Activated naive CD8-positive, alpha-beta T cell treated with anti-CD3 and anti-CD28 coated beads, Interleukin-2, amount 50 U/mL, for 16 hours (primary cell): ENCODE results near the gene TLE3.

Source experiments
- DNase-seq: peaks from one replicate; pipeline ENCODE4 v3.0.0-alpha.2; 2020; ENCODE audit warnings: low read depth, low spot score

TLE3 gene

DNA sequence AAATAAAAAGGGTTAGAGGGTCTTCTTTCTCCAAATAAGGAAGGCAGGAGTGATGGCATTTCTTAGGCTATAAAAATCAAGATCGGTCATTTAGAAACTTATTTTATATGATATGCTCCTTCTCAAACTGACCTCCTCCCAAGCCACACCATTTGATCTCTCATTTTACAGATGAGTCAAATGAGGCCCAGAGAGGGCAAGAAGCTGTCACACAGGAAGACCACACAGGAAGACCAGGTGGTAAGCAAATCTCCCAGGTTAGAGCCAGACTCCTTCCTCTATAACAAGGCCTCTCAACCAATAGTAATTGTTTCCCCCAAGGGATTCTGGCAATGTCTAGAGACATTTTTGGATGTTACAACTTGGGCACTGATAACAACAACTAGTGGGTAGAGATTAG lies 13.8 kb downstream of the TLE3 start:
- DNase-seq, result no peak

DNA sequence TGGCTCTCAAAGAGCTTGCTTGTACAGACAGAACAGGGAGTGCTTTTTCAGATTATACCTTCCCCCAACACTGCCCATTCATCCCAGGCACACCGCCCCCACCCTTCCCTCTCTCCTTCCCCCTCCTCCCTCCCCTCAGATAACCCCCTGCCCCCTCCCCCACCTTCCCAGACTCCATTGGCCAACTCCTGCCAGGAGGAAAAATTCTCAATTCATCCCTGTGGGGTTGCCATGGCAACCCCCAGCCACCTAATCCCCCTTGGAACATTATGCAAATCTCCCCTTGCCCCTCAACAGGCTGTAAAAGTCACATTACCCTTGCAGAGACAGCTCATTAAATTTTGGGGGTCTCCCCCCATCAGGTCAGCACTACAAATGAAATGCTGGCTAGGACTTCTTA lies 14.3 kb downstream of the TLE3 start:
- DNase-seq, result no peak

DNA sequence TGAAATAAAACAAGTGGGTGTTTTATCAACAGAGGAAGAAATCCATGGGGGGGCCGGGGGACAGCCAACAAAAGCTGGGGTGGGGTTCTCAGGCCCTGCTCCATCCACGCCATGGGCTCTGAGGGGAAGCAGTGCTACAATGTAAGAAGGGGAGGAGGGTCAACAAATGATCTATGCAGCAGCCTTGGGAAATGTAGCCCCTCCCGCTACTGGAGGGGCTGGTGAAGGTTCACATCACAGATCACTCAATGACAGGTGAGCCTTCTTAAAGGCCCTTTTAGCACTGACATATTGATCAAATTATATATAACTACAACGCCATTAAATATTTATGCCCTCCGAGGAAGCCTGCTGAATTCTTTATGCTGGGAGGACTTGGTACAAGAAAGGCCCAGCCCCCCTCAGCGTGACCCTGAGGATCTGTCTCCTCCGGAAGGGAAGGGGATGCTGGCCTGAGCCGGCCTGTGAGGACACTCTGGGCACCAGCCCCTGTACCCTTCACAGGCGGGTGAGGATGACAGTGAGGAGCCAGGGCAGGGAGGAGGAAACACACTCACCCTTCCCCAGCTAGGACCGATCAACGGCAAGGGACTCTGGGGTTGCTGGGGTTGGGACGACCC lies 15.3 kb downstream of the TLE3 start:
- DNase-seq, result no peak

DNA sequence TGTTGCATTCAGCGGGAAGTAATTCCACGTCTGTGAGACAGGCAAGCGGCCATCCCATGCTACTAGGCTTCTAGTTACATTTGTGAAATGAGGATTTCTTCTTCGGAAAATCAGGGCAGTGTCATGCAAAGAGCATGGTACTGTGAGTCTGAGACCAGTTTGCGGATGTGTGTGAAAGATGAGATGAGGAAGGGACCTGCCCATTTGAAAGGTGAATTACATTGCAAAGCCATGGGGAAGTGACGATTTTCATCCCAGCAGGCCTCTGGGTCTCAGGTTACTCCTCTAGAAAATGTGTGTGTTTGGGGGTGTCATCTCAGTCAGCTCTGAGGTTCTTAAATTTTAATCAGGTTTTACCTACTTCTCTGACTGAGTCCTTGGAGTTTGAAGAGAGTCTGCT lies 16.1 kb downstream of the TLE3 start:
- DNase-seq, result no peak

DNA sequence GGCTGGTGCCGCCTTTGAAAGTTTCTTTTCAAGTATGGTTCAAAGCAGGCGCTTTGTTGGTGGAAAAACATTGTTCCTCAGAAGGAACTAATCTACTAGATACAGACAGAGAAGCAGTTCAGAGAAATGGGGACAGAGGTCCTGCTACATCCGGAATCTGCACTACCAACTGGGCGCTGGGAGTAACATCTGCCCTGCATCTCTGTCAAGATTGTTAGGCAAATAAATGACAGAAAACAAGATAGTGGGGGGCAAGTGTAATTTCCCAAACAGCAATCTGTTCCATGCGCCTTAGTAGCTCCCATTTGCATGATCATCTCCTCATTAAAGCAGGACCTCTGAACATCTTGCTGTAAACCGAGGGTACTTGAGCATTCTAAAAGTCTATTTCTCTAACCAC lies 17.4 kb downstream of the TLE3 start:
- DNase-seq, result no peak

DNA sequence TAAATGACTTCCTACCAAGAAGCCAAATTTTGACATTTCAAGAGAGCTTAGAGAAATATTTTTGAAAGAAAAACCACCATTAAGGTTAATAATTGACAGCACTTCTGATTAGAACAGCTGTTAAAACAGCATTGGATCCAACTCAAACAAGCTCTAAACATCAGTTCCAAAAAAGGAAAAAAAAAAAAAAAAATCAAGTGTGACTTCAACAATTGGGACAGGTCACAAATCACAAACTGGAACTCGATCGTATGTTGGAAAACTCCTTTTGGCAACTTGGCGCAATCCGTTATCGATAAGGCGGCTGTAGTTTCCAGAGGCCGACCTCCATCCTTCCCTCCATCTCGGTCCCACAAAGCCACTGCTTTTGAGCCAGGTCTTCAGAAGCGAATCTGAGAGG lies 17.8 kb downstream of the TLE3 start:
- DNase-seq, result no peak

DNA sequence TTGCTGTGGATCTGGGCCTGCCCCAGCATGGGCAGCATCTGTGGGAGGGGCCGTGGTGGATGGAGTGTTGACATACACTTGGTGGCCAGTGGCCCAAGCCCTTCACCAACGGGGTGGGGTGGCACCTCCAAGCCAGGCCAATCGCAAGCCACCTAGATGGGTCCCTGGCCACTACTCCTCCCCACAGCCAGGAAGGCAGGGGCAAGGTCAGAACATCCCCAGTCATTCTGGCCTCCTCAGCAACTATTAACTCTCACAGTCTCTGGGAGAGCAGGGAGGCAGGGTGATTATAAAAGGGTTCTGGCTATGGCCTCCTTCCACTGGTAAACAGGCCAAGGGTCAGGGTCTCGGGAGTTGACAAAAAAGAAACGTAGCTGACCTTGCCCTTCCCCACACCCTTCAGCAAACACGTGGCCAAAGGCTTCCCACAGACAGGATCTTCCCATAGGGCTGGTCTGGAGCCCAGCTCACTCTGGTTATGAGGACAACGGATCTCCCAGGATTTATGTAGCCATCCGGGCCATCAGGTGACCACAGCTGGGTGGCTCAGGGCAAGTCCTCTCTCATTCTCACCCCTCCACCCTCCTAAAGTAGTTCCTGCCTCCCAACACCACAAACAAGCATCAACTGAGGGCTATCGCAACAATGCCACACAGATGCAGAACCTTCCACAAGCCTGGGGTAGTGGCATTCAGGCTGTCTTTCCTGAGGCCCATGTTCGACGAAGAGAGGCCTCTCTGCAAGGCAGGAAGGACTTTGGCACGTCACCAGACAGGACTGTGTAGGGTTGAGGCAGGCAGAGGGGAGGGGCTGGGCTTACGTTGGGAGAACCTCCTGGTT lies 18.9 kb downstream of the TLE3 start:
- no peak for DNase-seq

DNA sequence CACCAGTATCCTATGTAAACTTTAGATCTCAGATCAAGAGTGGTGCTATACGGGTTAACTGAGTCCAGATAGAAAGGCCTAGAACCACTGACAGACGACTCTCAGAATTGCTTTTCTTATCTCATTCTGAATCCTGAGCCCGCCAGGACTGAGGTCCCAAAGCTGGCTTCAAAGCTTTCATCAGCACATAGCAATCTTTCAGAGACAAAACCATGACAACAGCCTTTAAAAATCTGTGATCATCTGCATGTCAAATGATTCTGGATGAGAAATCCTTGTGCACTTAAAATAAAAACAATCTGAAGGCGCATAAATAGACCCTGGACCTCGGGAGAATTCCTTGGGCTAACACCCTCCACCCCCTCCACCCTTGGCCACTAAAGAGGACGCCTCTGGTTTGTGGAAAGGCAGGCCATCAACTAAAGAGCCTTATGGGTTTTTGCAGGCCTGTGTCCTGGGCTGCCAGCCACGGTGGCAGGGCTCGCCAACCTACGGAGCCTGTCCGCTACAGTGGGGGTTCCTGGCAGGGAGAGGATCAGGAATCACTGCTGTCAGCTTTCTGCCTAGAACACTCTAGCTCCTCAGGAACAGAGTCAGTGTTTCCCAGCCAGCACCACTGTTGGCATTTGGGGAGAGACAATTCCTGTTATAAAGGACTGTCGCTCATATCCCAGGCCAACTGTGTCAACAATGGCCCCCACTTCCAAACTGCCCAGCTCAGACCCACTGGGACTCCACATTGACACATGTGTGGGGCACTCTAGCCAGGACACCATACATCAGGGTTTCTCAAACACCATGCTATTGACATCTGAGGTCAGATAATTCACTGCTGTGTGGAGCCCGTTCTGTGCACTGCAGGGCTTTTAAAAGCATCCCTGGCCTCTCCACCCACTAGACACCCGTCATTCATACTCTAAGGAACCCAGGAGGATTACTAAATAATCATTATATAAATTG lies 20.2 kb downstream of the TLE3 start:
- no peak for DNase-seq

DNA sequence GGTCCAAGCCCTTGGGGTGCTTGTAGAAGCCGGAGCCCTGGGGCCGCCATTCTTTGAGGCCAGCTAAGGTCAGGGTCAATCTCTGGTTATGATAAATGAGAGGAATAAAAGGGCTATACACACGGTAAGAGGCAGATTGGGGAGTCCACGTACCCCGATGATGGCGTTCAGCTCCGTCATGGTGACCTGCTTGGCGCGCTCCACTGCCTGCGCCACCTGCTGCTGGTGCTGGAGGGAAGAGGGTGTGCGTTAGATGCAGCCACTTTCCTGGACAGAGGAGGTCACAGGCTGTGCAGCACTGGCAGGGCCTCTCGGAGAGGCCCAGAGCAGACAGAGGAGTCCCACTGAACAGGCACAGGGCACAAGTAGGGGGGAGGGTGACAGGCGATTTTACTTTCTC lies 23.3 kb downstream of the TLE3 start:
- DNase-seq, result no peak

DNA sequence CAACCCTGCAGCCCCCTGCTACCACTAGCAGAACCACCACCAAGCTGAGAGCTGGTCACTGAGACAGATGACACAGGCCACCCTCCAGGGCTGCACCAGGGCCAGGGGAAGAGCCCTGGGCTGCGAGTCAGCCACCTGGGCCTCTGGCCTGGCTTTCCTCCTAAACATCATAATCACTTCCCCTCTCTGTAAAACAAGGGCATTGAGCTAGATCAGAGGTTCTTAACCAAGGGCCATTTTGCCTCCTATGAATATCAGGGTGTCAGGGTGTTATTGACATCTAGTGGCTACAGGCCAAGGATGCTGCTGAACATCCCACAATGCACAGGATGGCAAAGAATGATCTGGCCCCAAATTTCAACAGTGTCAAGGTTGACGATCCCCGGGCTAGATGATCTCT lies 25.2 kb downstream of the TLE3 start:
- no peak for DNase-seq

DNA sequence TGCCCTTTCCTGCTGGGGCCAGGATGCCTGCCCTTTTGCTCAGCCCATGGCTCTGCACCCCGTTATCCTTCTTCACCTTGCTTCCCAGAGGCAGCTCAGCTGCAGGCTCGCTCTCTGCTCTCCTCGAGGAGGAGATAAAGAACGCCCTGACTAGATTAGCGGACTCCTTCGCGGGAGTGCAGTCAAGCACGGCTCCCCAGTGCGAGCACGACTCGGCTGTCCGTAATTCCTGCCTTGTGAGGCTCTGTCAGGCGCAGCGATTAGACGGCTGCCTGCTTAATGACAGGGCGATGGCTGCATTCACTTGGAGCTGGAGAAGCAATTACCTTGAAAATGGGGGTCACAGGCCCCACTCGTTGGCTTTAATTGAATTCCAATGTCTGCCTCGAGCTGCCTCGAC lies 25.9 kb downstream of the TLE3 start:
- DNase-seq, result no peak

DNA sequence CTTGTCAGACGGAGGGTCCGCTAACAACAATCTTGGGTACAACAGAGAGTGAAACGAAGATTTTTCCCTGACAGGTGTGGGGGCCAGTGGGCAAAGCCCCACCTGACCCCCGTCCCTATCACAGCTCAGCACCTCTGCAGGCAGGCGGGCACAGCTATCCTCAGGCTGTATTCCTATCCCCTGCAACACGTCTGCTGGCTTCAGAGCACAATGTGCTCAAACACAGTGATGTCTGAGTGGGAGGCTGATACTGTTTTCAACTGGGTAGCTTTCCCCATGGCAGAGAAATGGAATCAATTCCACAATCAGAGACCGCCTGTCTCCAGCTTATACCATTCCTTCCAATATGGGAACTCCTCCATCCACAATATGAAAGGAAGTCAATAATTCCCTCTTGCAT lies 28.0 kb downstream of the TLE3 start:
- DNase-seq, result no peak

DNA sequence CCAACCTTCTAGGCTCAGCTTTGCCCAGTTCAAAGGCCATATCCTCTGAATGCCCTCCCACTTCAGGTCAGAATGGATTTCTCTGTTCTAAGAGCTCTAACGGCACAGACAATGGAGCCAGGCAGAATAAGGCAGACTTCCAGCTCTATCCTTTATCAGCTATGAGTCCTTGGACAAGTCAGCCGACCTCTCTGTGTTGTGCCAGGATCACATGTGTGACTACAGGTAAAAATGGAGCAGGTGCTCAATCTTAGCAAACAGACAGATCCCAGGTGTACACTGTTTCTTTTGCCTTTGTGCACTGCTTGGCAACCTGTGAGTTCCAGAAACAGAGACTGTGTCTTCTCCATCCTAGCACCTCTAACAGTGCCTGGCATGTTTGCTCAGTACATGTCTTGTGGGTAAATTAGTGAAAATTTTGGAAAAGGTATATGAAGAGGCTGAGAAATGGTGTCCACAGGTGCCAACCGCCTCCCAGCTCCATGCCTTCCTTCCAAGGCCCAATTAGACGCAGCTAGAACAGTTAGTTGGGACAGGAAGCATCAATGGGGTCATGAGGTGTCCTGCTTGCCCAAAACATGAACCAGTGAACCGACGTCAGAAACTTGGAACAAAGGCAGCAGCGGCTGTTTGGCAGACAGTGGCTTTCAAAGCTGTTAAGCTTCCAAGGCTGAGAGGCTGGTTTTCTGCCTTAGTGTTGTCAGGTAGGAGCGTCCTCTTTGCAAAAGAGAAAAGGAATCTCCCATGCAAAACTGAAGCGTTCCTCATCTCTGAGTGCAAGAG lies 28.7 kb downstream of the TLE3 start:
- no peak for DNase-seq

DNA sequence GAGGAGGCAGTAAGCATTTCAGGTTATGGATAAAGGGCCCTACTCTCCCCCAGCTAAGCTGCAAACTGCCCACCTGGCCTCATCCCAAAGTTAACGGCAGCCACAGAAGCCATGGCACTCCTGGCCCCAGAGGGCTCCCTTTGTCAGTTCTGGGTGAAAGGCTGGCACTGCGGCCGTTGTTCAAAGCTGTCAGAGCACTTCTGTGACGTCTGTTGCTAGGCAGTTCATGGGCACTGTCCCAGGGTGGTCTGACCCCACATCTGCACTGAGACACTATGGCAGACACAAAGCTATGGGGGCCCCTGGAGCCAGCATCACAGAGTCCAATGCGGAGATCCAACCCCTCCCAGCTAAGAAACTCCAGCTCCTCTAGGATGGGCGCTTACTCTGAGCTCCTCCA lies 30.0 kb downstream of the TLE3 start:
- no peak for DNase-seq

DNA sequence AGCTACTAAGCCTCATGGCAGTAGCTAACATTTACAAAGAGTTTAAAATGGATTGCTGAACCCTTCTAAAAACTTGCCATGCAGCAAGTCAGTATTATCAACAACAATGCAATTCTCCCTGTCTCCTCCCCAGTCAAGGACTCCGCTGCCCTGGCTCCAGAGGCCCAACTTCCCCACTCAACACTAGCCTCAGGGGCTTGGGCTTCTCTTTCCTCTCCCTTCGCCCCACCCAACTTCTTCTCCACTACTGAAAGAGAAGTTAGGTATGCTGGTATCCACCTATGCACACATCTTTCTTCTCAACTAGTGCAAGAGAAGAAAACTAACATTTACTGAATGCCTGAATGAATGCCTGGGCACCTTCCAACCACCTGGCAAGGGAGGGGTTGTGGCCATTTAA lies 30.7 kb downstream of the TLE3 start:
- no peak for DNase-seq

DNA sequence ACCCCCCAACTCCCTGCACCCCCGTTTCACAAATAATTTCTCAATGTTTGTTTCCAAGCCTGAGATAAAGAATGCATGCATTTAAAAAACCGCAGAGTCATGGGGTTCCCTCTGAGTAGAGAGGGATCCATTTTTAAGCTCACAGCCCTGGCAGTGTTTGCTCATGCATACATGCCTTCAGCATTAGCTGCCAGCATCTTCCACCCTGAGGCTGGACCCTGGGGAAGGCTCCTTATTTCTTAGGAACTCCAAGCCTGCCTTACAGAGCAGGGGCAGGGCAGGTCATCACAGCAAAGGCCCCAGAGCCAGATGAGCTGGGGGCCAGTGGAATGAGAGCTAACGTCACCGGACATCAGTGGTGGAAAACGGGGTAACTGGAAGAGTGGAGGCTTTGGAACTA lies 31.3 kb downstream of the TLE3 start:
- no peak for DNase-seq

DNA sequence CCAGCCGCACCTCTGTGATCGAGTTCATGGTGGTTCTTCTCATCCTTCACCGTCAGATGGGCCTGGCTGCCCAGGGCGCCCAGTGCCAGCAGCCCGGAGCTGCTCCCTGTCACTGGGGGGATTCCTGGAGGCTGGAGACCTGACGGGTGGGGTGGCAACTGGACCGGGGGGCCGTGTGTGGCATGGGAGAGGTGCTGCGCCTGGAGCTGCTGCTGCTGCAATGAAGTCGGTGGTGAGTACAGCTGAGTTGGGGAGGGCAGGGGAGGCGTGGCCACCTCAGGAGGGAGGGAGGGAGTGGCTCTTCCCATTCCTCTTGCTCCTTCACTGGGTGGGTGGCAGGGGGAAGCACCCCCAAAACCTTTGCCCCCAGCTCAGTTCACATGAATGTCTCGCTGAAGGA lies 31.7 kb downstream of the TLE3 start:
- DNase-seq, result no peak

DNA sequence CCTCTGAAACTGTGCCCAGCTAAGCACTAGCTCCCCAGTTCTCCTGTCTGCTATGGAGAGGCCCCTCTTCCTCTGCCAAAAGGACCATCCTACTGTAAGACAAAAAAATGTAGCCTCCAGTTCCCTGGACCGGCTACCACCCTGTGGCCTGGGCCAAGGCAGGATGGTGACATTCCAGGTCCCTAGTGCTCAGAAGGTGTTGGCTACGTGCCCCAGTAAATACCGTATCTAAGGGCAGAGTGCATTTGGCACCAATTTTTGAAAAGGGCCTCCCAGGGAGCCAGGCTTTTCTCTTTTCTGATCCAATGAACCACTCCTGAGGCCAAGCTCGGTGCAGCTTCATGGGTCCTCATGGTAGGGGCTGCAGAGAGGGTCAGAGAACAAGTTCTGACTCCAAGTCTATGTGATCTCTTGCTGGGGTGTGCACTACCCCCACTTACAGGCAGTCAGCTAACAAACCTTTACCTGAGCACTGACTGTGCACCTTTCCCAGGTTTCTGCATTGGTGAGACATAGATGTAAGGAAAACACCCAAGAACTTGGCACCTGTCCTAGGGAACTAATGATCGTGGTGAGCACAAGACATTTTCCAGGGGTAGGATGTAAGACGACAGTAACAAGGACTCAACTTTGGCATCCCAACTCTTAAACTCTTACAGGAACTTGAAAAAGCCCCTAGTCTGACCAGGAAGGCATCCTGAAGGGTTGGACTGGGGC lies 32.6 kb downstream of the TLE3 start:
- no peak for DNase-seq

DNA sequence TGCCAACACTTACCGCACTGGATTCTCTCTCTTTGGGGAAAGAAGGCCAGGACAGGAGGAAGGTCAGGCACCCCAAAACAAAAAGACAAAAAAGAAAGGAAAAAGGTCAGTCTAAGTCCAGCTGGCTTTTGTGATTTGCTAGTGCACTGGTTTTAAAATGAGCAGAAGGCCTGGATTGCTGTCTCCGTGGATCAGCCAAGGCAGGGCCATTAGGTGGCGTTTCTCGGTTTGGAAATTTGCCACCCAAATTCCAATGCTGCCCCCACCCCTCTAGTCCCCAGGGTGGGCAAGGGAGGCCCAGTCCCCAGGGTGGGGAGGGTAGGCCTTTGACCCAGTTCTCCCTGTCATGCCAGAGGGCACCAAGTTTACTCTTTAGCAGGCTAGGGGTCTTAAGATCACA lies 33.3 kb downstream of the TLE3 start:
- DNase-seq, result no peak

DNA sequence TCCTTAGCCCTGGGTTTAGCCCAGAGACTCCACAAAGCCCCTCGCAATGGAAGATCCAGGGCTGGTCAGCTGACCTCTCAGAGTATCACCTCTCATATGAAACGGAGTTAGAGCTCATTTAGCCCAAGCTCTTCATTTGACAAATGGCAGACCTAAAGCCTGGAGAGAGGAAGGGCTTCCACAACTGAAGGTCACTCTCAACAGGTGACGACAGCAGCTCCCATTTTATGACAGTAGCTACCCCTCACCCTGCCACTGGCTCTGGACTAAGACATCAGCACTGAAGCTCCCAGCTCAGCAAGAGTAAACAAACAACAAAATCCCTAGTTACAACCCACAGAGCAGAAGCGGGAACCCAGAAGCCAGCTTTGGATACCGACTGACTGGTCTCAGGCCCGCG lies 33.7 kb downstream of the TLE3 start:
- DNase-seq, result no peak
